NT2/D1 (cell line): ENCODE results near the gene MRPS11.

Source experiments
- DNase-seq: peaks from one replicate; pipeline ENCODE4 v3.0.0-alpha.2; 2011; ENCODE audit warnings: low read depth, low spot score
- H3K27me3 ChIP-seq: 2 replicates; pipeline ENCODE4 v1.6.0; 2011; ENCODE audit warnings: mild to moderate bottlenecking; ENCODE audit not compliant: insufficient read length, insufficient read depth
- H3K36me3 ChIP-seq: 2 replicates; pipeline ENCODE4 v1.6.1; 2011; ENCODE audit warnings: mild to moderate bottlenecking, low read length, mixed read lengths; ENCODE audit not compliant: insufficient read depth, insufficient read length
- H3K4me1 ChIP-seq: 2 replicates; pipeline ENCODE4 v1.5.1; 2011; ENCODE audit not compliant: insufficient read depth, insufficient read length
- H3K4me3 ChIP-seq: 2 replicates; pipeline ENCODE4 v1.5.1; 2011; ENCODE audit warnings: low read depth; ENCODE audit not compliant: insufficient read length
- H3K9ac ChIP-seq: 2 replicates; pipeline ENCODE4 v1.6.0; 2011; ENCODE audit warnings: low read depth; ENCODE audit not compliant: insufficient read length
- H3K9me3 ChIP-seq: 2 replicates; pipeline ENCODE4 v1.5.1; 2011; ENCODE audit warnings: mild to moderate bottlenecking, low read length; ENCODE audit not compliant: insufficient read depth
- SUZ12 ChIP-seq: IDR thresholded peaks from 2 replicates; pipeline ENCODE4 v1.6.1; 2011; ENCODE audit not compliant: insufficient read length, insufficient read depth; ENCODE audit errors: extremely low read depth
- YY1 ChIP-seq: IDR thresholded peaks from 2 replicates; pipeline ENCODE4 v1.6.1; 2011; ENCODE audit not compliant: insufficient read length, insufficient read depth
- ZNF274 ChIP-seq: IDR thresholded peaks from 2 replicates; pipeline ENCODE4 v1.6.1; 2011; ENCODE audit warnings: mild to moderate bottlenecking, low read depth, low read length

Gene MRPS11

GRCh38 chr15:88484682-88485331 is 17.3 kb downstream of the MRPS11 start:
- Histone ChIP-seq H3K27me3 (peaks cover 43% of the 10 kb centered on the region), H3K9me3 (no peaks in the 10 kb centered on the region), H3K4me3 (no peak overlapping the region), H3K4me1 (peaks cover 15% of the 10 kb centered on the region), H3K36me3 (peaks cover 4% of the 10 kb centered on the region), H3K9ac (no peak overlapping the region)
- DNase-seq: peak; percentile 84
- TF ChIP-seq SUZ12 (no peak), ZNF274 (no peak), YY1 (no peak)

GRCh38 chr15:88487178-88487795 is 19.8 kb downstream of the MRPS11 start:
- no peak for DNase-seq
- H3K27me3 ChIP-seq: peaks cover 42% of the 10 kb centered on the region
- H3K9me3 ChIP-seq: no peaks in the 10 kb centered on the region
- H3K4me1 ChIP-seq: peaks cover 19% of the 10 kb centered on the region
- H3K9ac ChIP-seq: no peak overlapping the region
- H3K36me3 ChIP-seq: no peaks in the 10 kb centered on the region
- no peak for TF ChIP-seq SUZ12
- TF ChIP-seq ZNF274: no peak
- no peak for TF ChIP-seq YY1
- no peak overlapping the region for H3K4me3 ChIP-seq

GRCh38 chr15:88487796-88488523 is 20.5 kb downstream of the MRPS11 start:
- Histone ChIP-seq H3K27me3 (peaks cover 35% of the 10 kb centered on the region), H3K9me3 (no peaks in the 10 kb centered on the region), H3K9ac (no peak overlapping the region), H3K36me3 (no peaks in the 10 kb centered on the region), H3K4me3 (no peak overlapping the region), H3K4me1 (peaks cover 17% of the 10 kb centered on the region)
- no peak for TF ChIP-seq YY1
- TF ChIP-seq ZNF274: no peak
- no peak for TF ChIP-seq SUZ12
- DNase-seq: no peak

- TF ChIP-seq SUZ12: no peak
- TF ChIP-seq ZNF274: no peak
- no peak for TF ChIP-seq YY1
- Histone ChIP-seq H3K9ac (no peak overlapping the region), H3K4me3 (no peak overlapping the region), H3K4me1 (peaks cover 18% of the 10 kb centered on the region), H3K9me3 (no peaks in the 10 kb centered on the region), H3K36me3 (no peaks in the 10 kb centered on the region), H3K27me3 (peaks cover 21% of the 10 kb centered on the region)
- DNase-seq: no peak
Measured at GRCh38 chr15:88489321-88489720, 21.8 kb downstream of the MRPS11 start.

GRCh38 chr15:88490036-88490435 is 22.5 kb downstream of the MRPS11 start:
- Histone ChIP-seq H3K4me1 (peaks cover 18% of the 10 kb centered on the region), H3K9ac (no peak overlapping the region), H3K36me3 (no peaks in the 10 kb centered on the region), H3K9me3 (no peaks in the 10 kb centered on the region), H3K27me3 (peaks cover 21% of the 10 kb centered on the region), H3K4me3 (no peak overlapping the region)
- no peak for DNase-seq
- TF ChIP-seq SUZ12 (no peak), YY1 (no peak), ZNF274 (no peak)

- DNase-seq: no peak
- Histone ChIP-seq H3K9me3 (no peaks in the 10 kb centered on the region), H3K36me3 (no peaks in the 10 kb centered on the region), H3K9ac (no peak overlapping the region), H3K4me3 (no peak overlapping the region), H3K27me3 (peaks cover 16% of the 10 kb centered on the region), H3K4me1 (peaks cover 14% of the 10 kb centered on the region)
- no peak for TF ChIP-seq SUZ12
- no peak for TF ChIP-seq YY1
- TF ChIP-seq ZNF274: no peak
Measured at GRCh38 chr15:88491158-88491557, 23.6 kb downstream of the MRPS11 start.

GRCh38 chr15:88493844-88494243 is 26.3 kb downstream of the MRPS11 start:
- no peak for TF ChIP-seq SUZ12
- no peak for TF ChIP-seq YY1
- TF ChIP-seq ZNF274: no peak
- no peaks in the 10 kb centered on the region for H3K36me3 ChIP-seq
- H3K9me3 ChIP-seq: no peaks in the 10 kb centered on the region

More at GRCh38 chr15:88493844-88494243, 26.3 kb downstream of the MRPS11 start:
- DNase-seq: no peak
- H3K4me1 ChIP-seq: peaks cover 11% of the 10 kb centered on the region
- no peak overlapping the region for H3K9ac ChIP-seq
- H3K4me3 ChIP-seq: no peak overlapping the region
- H3K27me3 ChIP-seq: no peaks in the 10 kb centered on the region
